ENCODE data around the gene MOXD1.
A peak's percentile ranks its signal among the peaks of the same experiment; 100 is the strongest.

The MOXD1 gene

GRCh38 chr6:132400883-132401617, at the start of gene MOXD1:
TSS of gene MOXD1 (minus strand) at chr6:132401475. CDS start at chr6:132401426, 49 bp downstream.
- DNase-seq (ENCODE audit: extremely low spot score, insufficient read length, low read depth), result peak; percentile 12
- FAIRE-seq, result no peak

GRCh38 chr6:132446855-132447241, 45.6 kb upstream of the MOXD1 start:
- no peak for FAIRE-seq
- DNase-seq (ENCODE audit: extremely low spot score, insufficient read length, low read depth), result no peak

- DNase-seq (ENCODE audit: extremely low spot score, insufficient read length, low read depth), result no peak
- no peak for FAIRE-seq
Measured at GRCh38 chr6:132446141-132446854, 45.0 kb upstream of the MOXD1 start.

GRCh38 chr6:132445201-132445951, 44.1 kb upstream of the MOXD1 start:
- DNase-seq (ENCODE audit: extremely low spot score, insufficient read length, low read depth) (no peak), FAIRE-seq (peak; percentile 58)

- FAIRE-seq (no peak), DNase-seq (ENCODE audit: extremely low spot score, insufficient read length, low read depth) (no peak)
Measured at GRCh38 chr6:132443206-132443605, 41.9 kb upstream of the MOXD1 start.

- DNase-seq (ENCODE audit: extremely low spot score, insufficient read length, low read depth), result no peak
- no peak for FAIRE-seq
Measured at GRCh38 chr6:132430110-132430509, 28.8 kb upstream of the MOXD1 start.

- no peak for DNase-seq (ENCODE audit: extremely low spot score, insufficient read length, low read depth)
- no peak for FAIRE-seq
Measured at GRCh38 chr6:132425176-132425575, 23.9 kb upstream of the MOXD1 start.

GRCh38 chr6:132423839-132424238, 22.6 kb upstream of the MOXD1 start:
- FAIRE-seq (no peak), DNase-seq (ENCODE audit: extremely low spot score, insufficient read length, low read depth) (no peak)

- DNase-seq (ENCODE audit: extremely low spot score, insufficient read length, low read depth) (no peak), FAIRE-seq (no peak)
Measured at GRCh38 chr6:132418235-132418965, 17.1 kb upstream of the MOXD1 start.

GRCh38 chr6:132414761-132415160, 13.5 kb upstream of the MOXD1 start:
- DNase-seq (ENCODE audit: extremely low spot score, insufficient read length, low read depth) (no peak), FAIRE-seq (no peak)

- DNase-seq (ENCODE audit: extremely low spot score, insufficient read length, low read depth) (no peak), FAIRE-seq (no peak)
Measured at GRCh38 chr6:132414322-132414721, 13.0 kb upstream of the MOXD1 start.

GRCh38 chr6:132413499-132413802, 12.2 kb upstream of the MOXD1 start:
- FAIRE-seq (no peak), DNase-seq (ENCODE audit: extremely low spot score, insufficient read length, low read depth) (no peak)

GRCh38 chr6:132412656-132413498, 11.6 kb upstream of the MOXD1 start:
- DNase-seq (ENCODE audit: extremely low spot score, insufficient read length, low read depth) (no peak), FAIRE-seq (no peak)

GRCh38 chr6:132411296-132411695, 10.0 kb upstream of the MOXD1 start:
- DNase-seq (ENCODE audit: extremely low spot score, insufficient read length, low read depth), result no peak
- no peak for FAIRE-seq

GRCh38 chr6:132410830-132411229, 9.6 kb upstream of the MOXD1 start:
- FAIRE-seq, result no peak
- DNase-seq (ENCODE audit: extremely low spot score, insufficient read length, low read depth), result no peak

GRCh38 chr6:132405143-132405915, 4.1 kb upstream of the MOXD1 start:
- FAIRE-seq (peak; percentile 84), DNase-seq (ENCODE audit: extremely low spot score, insufficient read length, low read depth) (peak; percentile 15)

GRCh38 chr6:132404736-132405135, 3.5 kb upstream of the MOXD1 start:
- DNase-seq (ENCODE audit: extremely low spot score, insufficient read length, low read depth) (no peak), FAIRE-seq (peak; percentile 15)

- no peak for DNase-seq (ENCODE audit: extremely low spot score, insufficient read length, low read depth)
- FAIRE-seq, result peak; percentile 35
Measured at GRCh38 chr6:132404330-132404729, 3.1 kb upstream of the MOXD1 start.
